HepG2 (cell line): ENCODE results near the gene ANKS1A. TPM values are rescaled to one million over a fixed set of nuclear protein-coding genes. Genes with fewer than 3 reads are reported as not detected.

Source experiments
- ATAC-seq: fragments of 200-7000 bp; cut with Tn5 transposase; 3 replicates; pipeline ENCODE4 v1.9.1; 2020; ENCODE audit warnings: mild to moderate bottlenecking, moderate library complexity
- BruUV-seq: library from RNA; stranded (reverse); fragments of 400-500 nt; replicated peaks from 2 replicates; lab custom pipeline; 2021; lab: Mats Ljungman, UMichigan
- CTCF ChIA-PET: fragments of 300-600 bp; formaldehyde crosslinking; extraction: SDS; loops from one replicate; lab custom pipeline; 2021; ENCODE audit warnings: low total read pairs, inconsistent platforms, low intra/inter-chr PET ratio; lab: Yijun Ruan, JAX
- POLR2A ChIA-PET: fragments of 350-600 bp; sonication (Branson Sonifier 250); formaldehyde crosslinking; loops from one replicate; lab custom pipeline; 2020; ENCODE audit warnings: antibody characterized with exemption, inconsistent platforms; lab: Yijun Ruan, JAX
- DNase-seq: peaks from one replicate; pipeline ENCODE4 v3.0.0-alpha.2; 2015; ENCODE audit warnings: low spot score
- FAIRE-seq: peaks from 3 replicates; lab custom pipeline; 2011; peaks lifted over from hg19 to GRCh38; lab: Jason Lieb, UNC
- H2AFZ ChIP-seq: one replicate; pipeline ENCODE4 v1.6.1; 2011; ENCODE audit warnings: low read length, inconsistent platforms
- H3K27ac ChIP-seq: fragments of 300-600 bp; 3 replicates; pipeline ENCODE4 v1.8.0; 2011; ENCODE audit warnings: mixed run types, mild to moderate bottlenecking, mixed read lengths, low read length, inconsistent platforms; ENCODE audit not compliant: insufficient read depth; ENCODE audit errors: extremely low read length
- H3K27me3 ChIP-seq, 2 experiments: fragments of 200-600 bp in 1 of 2; 2 replicates in 1 of 2; 3 replicates in 1 of 2; pipeline versions ENCODE4 v1.6.0 to v1.8.0; 2011; ENCODE audit warnings: low read length in 2 of 2, mild to moderate bottlenecking in 2 of 2, moderate library complexity in 2 of 2, inconsistent platforms in 1 of 2; ENCODE audit not compliant: insufficient read depth in 2 of 2, control insufficient read depth in 1 of 2
- H3K36me3 ChIP-seq, 2 experiments: fragments of 200-600 bp in 1 of 2; replicated peaks in 1 of 2; 2 replicates in 1 of 2; 3 replicates in 1 of 2; pipeline versions ENCODE4 v1.5.1 to v1.8.0; 2011; ENCODE audit warnings: low read length in 2 of 2, inconsistent platforms in 1 of 2; ENCODE audit not compliant: insufficient read depth in 2 of 2, control insufficient read depth in 1 of 2
- H3K4me1 ChIP-seq: 2 replicates; pipeline ENCODE4 v1.5.1; 2012; ENCODE audit warnings: low read length, inconsistent platforms; ENCODE audit not compliant: insufficient read depth
- H3K4me2 ChIP-seq: 2 replicates; pipeline ENCODE4 v1.6.0; 2011; ENCODE audit warnings: low read depth, low read length, inconsistent platforms
- H3K4me3 ChIP-seq, 3 experiments: fragments of 200-600 bp in 1 of 3; sonication (generic), shearing (Covaris generic) in 1 of 3; replicated peaks in 1 of 3; 2 replicates each; pipeline ENCODE4 v1.5.1; 2011 to 2016; ENCODE audit warnings: low read length in 3 of 3, inconsistent platforms in 2 of 3, low read depth in 2 of 3, mild to moderate bottlenecking in 2 of 3, control low read depth in 1 of 3, mixed read lengths in 1 of 3; ENCODE audit not compliant: insufficient read depth in 1 of 3
- H3K79me2 ChIP-seq: one replicate; pipeline ENCODE4 v1.6.1; 2011; ENCODE audit warnings: low read length, inconsistent platforms; ENCODE audit not compliant: insufficient read depth
- H3K9ac ChIP-seq: 2 replicates; pipeline ENCODE4 v1.6.0; 2011; ENCODE audit warnings: mild to moderate bottlenecking, low read depth, low read length, inconsistent platforms; ENCODE audit not compliant: insufficient read depth
- H3K9me3 ChIP-seq: 2 replicates; pipeline ENCODE4 v1.5.1; 2012; ENCODE audit warnings: mild to moderate bottlenecking, low read length
- H4K20me1 ChIP-seq: 2 replicates; pipeline ENCODE4 v1.6.0; 2011; ENCODE audit warnings: inconsistent platforms, mild to moderate bottlenecking, low read length, moderate library complexity; ENCODE audit not compliant: insufficient read depth
- HNF4A ChIP-seq: sonication (generic); formaldehyde crosslinking; IDR thresholded peaks from 2 replicates; pipeline ENCODE4 v1.4.0; 2020; ENCODE audit warnings: missing genetic modification reagents
- PLRG1 ChIP-seq: fragments of 450-650 bp; conservative IDR thresholded peaks from 2 replicates; pipeline ENCODE4 v1.6.1; 2016
- ZNF142 ChIP-seq: sonication (generic); formaldehyde crosslinking; IDR thresholded peaks from 2 replicates; pipeline ENCODE4 v1.4.0; 2020; ENCODE audit warnings: missing genetic modification reagents
- WGBS: methylation state at CpG from one replicate; pipeline ENCODE4 v1.1.6; 2017; ENCODE audit warnings: low lambda C conversion rate; 5-methylcytosine and 5-hydroxymethylcytosine counted together
- in situ Hi-C: cut with HindIII; loops from 2 replicates; pipeline ENCODE4 v1.10.0; 2017; ENCODE audit warnings: low pct_unique_long_range_greater_than_20kb; ENCODE audit not compliant: extremely low pct_ligation_motif_present
- intact Hi-C: fragments of 100-400 bp; cut with micrococcal nuclease; formaldehyde crosslinking; loops from one replicate; pipeline ENCODE4 v1.10.0; 2022; ENCODE audit not compliant: unreplicated experiment
- polyA plus RNA-seq, 8 experiments: library from polyadenylated mRNA; depleted of rRNA in 3 of 8; stranded (reverse) in 7 of 8; unstranded in 1 of 8; fragments of >200 nt; fragmentation: Illumina TruSeq in 4 of 8; extraction: Trizol in 4 of 8; gene quantifications; 2 replicates each; pipeline versions ENCODE4 v1.2.1 to v1.2.3, GENCODE V29; 2011 to 2016; ENCODE audit warnings: low read depth in 4 of 8, missing spikeins in 1 of 8, mixed read lengths in 1 of 8; ENCODE audit not compliant: insufficient read depth in 1 of 8
- total RNA-seq, 5 experiments: library from RNA; depleted of rRNA; stranded (reverse); fragments of >200 nt; fragmentation: Illumina TruSeq; extraction: Trizol; gene quantifications; 2 replicates each; pipeline ENCODE4 v1.2.3, GENCODE V29; 2016; ENCODE audit warnings: low read depth in 1 of 5

Gene ANKS1A
- total and polyA plus RNA-seq, 2 of the 13 experiments (the other 11 are each of a cell fraction or from before 2014, with no cell fraction given) = 7.2 to 15.1 TPM

- H3K27me3 ChIP-seq = no peaks in the 10 kb centered on the region
- DNase-seq (no peak), FAIRE-seq (no peak)
- no peaks in the 10 kb centered on the region for H3K79me2 ChIP-seq
- no peaks in the 10 kb centered on the region for H3K9me3 ChIP-seq
- WGBS = 98% methylated on average over 5 of the region's 5 CpGs
- no peak overlapping the region for H3K9ac ChIP-seq
- peaks cover 12 to 39% of the 10 kb centered on the region in 2 experiments for H3K36me3 ChIP-seq
- no peak overlapping the region for H2AFZ ChIP-seq
- intact Hi-C loops = no loop called here
- H3K4me2 ChIP-seq = no peak overlapping the region
- H4K20me1 ChIP-seq = no peaks in the 10 kb centered on the region
- H3K4me3 ChIP-seq = no peak overlapping the region
- TF ChIP-seq PLRG1 (no peak), HNF4A (CRISPR knock-in tag) (no peak), ZNF142 (CRISPR knock-in tag) (no peak)
- TF ChIP-seq, all 625 proteins: peak for 0
- ChIA-PET POLR2A (no interaction called here), CTCF (no interaction called here)
- BruUV-seq = no TSS peak
- in situ Hi-C loops = no loop called here
- Histone ChIP-seq H3K4me1 (no peaks in the 10 kb centered on the region), H3K27ac (no peak overlapping the region)
- ATAC-seq = no peak
These were observed 92.3 kb downstream of the ANKS1A start for GRCh38 chr6:34981366-34981765.
